GM23248 (cell line): ENCODE results near the gene SLC1A3.

Experiments used
- EZH2 ChIP-seq: fragments of 200-600 bp; sonication (generic); IDR thresholded peaks from 2 replicates; pipeline ENCODE4 v1.6.1; 2018; ENCODE audit warnings: antibody characterized with exemption, mild to moderate bottlenecking; ENCODE audit not compliant: insufficient read depth, poor library complexity, severe bottlenecking
- EZH2phosphoT487 ChIP-seq: fragments of 200-600 bp; sonication (generic); IDR thresholded peaks from 2 replicates; pipeline ENCODE4 v1.6.1; 2018; ENCODE audit warnings: antibody characterized with exemption, moderate library complexity, mild to moderate bottlenecking, low read depth; ENCODE audit not compliant: insufficient read depth

DNA sequence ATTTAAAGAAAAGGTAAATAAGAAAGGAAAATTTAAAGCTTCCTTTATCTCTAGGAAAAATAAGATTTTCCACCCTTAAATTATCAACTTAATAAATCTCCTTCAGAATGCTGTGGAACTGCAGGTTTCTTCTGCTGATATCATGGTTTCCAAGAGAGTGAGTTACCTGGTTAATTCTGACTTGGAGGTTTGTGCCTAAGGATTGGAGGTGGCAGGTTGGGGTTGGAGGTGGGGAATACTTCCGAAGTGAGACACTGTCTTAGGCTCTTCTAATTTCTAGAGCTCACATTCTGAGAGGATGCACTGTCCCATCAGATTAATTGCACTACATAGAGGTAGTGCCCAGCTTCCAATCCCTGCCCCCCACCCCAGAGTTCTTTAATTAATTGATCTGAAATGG lies 31.1 kb downstream of the SLC1A3 start:
- TF ChIP-seq EZH2: no peak
- TF ChIP-seq EZH2phosphoT487: no peak
